NB4 (cell line): ENCODE results near the gene CD226.

ENCODE experiments used
- MAX ChIP-seq: IDR thresholded peaks from 2 replicates; pipeline ENCODE4 v1.6.1; 2011; ENCODE audit warnings: low read depth, low read length
- POLR2A ChIP-seq: IDR thresholded peaks from 2 replicates; pipeline ENCODE4 v1.6.1; 2011; ENCODE audit warnings: mild to moderate bottlenecking; ENCODE audit not compliant: insufficient read length; ENCODE audit errors: extremely low read depth
- TF ChIP-seq, protein P1 (sequence below): IDR thresholded peaks from one replicate; pipeline ENCODE4 v1.5.1; 2012; ENCODE audit warnings: low read depth, low read length

GRCh38 chr18:69948256-69948655, 583 bp upstream of the CD226 start:
- TF ChIP-seq, protein P1, sequence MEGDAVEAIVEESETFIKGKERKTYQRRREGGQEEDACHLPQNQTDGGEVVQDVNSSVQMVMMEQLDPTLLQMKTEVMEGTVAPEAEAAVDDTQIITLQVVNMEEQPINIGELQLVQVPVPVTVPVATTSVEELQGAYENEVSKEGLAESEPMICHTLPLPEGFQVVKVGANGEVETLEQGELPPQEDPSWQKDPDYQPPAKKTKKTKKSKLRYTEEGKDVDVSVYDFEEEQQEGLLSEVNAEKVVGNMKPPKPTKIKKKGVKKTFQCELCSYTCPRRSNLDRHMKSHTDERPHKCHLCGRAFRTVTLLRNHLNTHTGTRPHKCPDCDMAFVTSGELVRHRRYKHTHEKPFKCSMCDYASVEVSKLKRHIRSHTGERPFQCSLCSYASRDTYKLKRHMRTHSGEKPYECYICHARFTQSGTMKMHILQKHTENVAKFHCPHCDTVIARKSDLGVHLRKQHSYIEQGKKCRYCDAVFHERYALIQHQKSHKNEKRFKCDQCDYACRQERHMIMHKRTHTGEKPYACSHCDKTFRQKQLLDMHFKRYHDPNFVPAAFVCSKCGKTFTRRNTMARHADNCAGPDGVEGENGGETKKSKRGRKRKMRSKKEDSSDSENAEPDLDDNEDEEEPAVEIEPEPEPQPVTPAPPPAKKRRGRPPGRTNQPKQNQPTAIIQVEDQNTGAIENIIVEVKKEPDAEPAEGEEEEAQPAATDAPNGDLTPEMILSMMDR = no peak
- TF ChIP-seq POLR2A (no peak), MAX (no peak)
